GM10248 (cell line): ENCODE results near the gene DNAH2.

Source experiments
- CTCF ChIA-PET: fragments of 300-600 bp; sonication (Branson Sonifier 250); formaldehyde crosslinking; extraction: SDS; loops from one replicate; lab custom pipeline; 2021; ENCODE audit warnings: antibody characterized with exemption; lab: Yijun Ruan, JAX
- POLR2A ChIA-PET: fragments of 350-650 bp; sonication (Branson Sonifier 250); formaldehyde crosslinking; extraction: SDS; loops from one replicate; lab custom pipeline; 2020; ENCODE audit warnings: antibody characterized with exemption; lab: Yijun Ruan, JAX
- DNase-seq: peaks from one replicate; pipeline ENCODE4 v3.0.0; 2012; ENCODE audit errors: extremely low spot score
- CTCF ChIP-seq: IDR thresholded peaks from 2 replicates; pipeline ENCODE4 v1.5.1; 2012; ENCODE audit warnings: mild to moderate bottlenecking, low read depth; ENCODE audit errors: extremely low read depth, missing control alignments, control extremely low read depth

DNAH2 gene

GRCh38 chr17:7677388-7678067 lies 40.0 kb upstream of the DNAH2 start:
- DNase-seq: no peak
- POLR2A ChIA-PET: no interaction called here
- no peak for TF ChIP-seq CTCF
- CTCF ChIA-PET: interaction anchor here (1.3 to 1.9 kb wide), 3 partner anchors 10 to 45 kb away, joined by 3 to 14 read pairs (median 5); partner anchors contain the start of genes TP53 and WRAP53

GRCh38 chr17:7684851-7685532 lies 32.6 kb upstream of the DNAH2 start:
- no peak for DNase-seq
- TF ChIP-seq CTCF: no peak
- ChIA-PET POLR2A (interaction anchor here (1.8 kb wide), 1 partner anchor 34 kb away, joined by 12 read pairs; the partner anchor contains the start of gene ATP1B2), CTCF (interaction anchor here (1.9 to 5.5 kb wide), 2 partner anchors 11 to 52 kb away, joined by 5 to 112 read pairs; partner anchors contain the start of gene SHBG)

DNA sequence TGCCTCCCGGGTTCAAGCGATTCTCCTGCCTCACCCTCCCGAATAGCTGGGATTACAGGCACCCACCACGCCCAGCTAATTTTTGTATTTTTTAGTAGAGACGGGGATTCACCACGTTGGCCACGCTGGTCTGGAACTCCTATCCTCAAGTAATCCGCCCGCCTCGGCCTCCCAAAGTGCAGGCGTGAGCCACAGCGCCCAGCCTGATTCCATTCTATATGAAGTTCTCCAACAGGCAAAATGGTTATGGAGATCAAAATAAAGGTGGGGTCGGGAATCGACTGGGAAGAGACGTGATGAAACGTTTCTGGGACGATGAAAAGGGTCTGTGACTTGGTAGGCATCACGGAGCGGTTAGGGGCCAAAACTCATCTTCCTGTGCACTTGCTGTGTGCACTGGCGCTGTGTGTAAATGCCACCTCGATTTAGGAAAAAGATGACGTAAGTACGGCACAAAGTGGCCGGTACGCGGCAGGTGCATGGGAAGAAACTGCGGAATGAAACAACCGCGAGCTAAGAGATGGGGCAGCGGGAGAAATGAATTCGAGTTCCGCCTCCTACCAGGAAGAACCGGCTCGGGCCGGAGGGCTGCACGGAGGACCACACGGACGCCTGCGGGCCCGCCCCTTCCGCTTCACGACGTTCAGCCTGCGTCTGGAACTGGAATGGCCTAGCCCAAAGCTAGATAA lies 31.9 kb upstream of the DNAH2 start:
- DNase-seq: peak; percentile 89
- CTCF ChIA-PET: interaction anchor here (1.2 to 5.5 kb wide), 7 partner anchors 10 to 330 kb away, joined by 4 to 112 read pairs (median 8); partner anchors contain the start of genes ATP1B2, SHBG and SOX15
- POLR2A ChIA-PET: interaction anchor here (0.6 to 1.8 kb wide), 8 partner anchors 13 to 466 kb away, joined by 3 to 12 read pairs (median 3); partner anchors contain the start of genes ACADVL, ATP1B2, DLG4 and POLR2A
- no peak for TF ChIP-seq CTCF

- peak; percentile 75 for DNase-seq
- TF ChIP-seq CTCF: no peak
- POLR2A ChIA-PET: interaction anchor here (0.6 to 2.4 kb wide), 17 partner anchors 14 to 467 kb away, joined by 3 to 18 read pairs (median 3); partner anchors contain the start of genes ACADVL, ATP1B2, DLG4 and NAA38
- CTCF ChIA-PET: interaction anchor here (0.9 to 5.5 kb wide), 29 partner anchors 11 to 665 kb away, joined by 3 to 112 read pairs (median 6); partner anchors contain the start of genes ATP1B2, CD68, EFNB3 and FXR2
These were observed 31.1 kb upstream of the DNAH2 start for GRCh38 chr17:7686222-7687071.

DNA sequence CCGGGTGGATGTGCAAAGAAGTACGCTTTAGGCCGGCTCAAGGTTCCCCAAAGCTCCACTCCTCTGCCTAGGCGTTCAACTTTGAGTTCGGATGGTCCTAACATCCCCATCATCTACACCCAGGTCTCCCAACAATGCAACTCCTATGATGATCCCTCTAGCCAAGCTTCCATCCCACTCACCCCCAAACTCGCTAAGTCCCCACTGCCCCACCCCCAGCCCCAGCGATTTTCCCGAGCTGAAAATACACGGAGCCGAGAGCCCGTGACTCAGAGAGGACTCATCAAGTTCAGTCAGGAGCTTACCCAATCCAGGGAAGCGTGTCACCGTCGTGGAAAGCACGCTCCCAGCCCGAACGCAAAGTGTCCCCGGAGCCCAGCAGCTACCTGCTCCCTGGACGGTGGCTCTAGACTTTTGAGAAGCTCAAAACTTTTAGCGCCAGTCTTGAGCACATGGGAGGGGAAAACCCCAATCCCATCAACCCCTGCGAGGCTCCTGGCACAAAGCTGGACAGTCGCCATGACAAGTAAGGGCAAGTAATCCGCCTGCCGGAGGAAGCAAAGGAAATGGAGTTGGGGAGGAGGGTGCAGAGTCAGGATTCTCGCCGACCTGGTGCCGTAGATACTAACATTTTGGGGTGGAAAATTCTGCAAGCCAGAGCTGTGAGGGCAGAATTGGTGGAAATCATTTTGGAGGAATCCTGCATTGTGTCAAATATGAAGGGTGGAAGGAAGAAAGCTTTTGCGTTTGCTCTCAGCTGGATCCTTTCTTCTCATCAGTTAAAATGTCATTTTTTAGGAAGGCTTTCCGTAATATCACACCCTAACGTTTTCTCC lies 30.3 kb upstream of the DNAH2 start, which contains the start of gene TP53:
TP53 (minus strand) TSS at position 419 of the 836 bp plus-strand sequence. CDS start 10,896 bp downstream, outside the sequence.
- no peak for TF ChIP-seq CTCF
- DNase-seq: peak; percentile 85
- ChIA-PET POLR2A (interaction anchor here (0.5 to 2.4 kb wide), 26 partner anchors 12 to 555 kb away, joined by 3 to 18 read pairs (median 4); partner anchors contain the start of genes ATP1B2, CD68, FXR2 and MPDU1), CTCF (interaction anchor here (0.6 to 5.5 kb wide), 50 partner anchors 9 to 665 kb away, joined by 3 to 112 read pairs (median 4); partner anchors contain the start of genes ATP1B2, CD68, EFNB3 and FXR2)
